ENCODE results near the gene RAPGEF5.

Gene RAPGEF5, protein sequence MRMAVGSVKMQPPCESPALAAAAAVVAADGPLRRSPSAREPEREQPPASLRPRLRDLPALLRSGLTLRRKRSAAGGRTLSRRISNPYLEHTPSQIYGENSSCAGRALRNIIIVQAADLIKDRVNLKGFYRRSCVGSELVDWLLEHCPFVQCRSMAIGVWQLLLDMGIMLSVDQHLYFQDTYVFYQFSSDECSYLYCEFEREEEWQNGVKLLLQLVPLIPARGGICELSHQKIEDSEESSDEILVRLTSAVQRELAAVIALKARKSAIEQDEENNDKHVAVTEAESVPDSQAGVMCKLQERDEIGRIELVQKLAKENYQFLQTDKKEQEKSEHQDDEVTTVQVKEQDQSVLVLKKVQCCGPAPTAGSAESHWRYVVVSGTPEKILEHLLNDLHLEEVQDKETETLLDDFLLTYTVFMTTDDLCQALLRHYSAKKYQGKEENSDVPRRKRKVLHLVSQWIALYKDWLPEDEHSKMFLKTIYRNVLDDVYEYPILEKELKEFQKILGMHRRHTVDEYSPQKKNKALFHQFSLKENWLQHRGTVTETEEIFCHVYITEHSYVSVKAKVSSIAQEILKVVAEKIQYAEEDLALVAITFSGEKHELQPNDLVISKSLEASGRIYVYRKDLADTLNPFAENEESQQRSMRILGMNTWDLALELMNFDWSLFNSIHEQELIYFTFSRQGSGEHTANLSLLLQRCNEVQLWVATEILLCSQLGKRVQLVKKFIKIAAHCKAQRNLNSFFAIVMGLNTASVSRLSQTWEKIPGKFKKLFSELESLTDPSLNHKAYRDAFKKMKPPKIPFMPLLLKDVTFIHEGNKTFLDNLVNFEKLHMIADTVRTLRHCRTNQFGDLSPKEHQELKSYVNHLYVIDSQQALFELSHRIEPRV

DNA sequence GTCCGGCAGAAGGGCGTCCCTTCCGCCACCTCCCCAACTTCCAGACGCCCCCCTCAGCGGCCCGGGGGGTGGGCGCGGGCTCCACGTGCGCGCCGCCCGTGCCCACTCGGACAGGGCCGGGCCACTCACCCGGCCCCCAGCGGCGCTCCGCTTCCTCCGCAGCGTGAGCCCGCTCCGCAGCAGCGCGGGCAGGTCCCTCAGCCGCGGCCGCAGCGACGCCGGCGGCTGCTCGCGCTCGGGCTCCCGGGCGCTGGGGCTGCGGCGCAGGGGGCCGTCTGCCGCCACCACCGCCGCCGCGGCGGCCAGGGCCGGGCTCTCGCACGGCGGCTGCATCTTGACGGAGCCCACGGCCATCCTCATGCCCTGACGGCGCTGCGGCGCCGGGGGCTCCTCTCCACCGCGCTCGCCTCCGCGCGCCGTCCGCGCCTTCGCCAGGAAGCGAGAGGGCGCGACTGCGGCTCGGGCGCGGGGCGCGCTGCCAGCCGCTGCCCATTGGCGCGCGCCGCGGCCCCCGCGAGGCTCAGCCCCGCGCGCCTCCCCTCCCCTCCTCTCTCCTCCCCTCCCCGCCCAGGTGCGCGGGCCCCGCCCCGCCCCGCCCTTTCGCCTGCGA lies at the start of gene RAPGEF5:
Gene RAPGEF5, minus strand, starts transcription at position 454 of the 610 bp plus-strand sequence. Its CDS starts 94 bp downstream, at position 360.
- no peak for FAIRE-seq

- FAIRE-seq, result no peak
Observed at GRCh38 chr7:22406715-22407114, 49.8 kb upstream of the RAPGEF5 start.

DNA sequence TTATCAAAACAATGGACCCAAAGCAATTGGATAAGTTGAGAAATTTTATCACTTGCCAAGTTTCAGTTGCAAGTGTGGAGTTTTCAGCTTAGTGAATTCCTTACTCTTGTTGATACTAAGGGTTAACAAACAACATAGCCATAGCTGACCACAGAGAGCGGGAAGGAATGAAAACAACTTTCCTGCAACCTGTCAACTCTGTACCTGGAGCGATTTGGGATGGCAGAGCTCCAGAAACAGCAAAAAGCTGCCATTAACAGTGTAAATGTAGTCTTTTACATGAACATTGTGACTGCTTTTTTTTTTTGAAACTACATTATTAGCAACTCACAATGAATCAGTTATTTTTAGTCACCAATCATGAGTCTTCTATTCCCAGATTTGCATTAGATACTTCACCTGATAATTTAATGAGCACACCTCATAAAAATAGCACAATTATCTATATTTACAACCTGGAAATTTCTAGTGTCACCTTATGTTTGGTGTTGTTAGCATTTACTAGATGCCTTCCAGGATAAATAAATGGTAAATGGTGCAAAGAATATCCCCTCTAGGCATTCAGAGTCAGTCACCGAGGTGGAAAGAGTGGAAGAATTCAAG lies 47.6 kb upstream of the RAPGEF5 start:
- no peak for FAIRE-seq

- FAIRE-seq, result no peak
Observed at GRCh38 chr7:22403344-22403743, 46.4 kb upstream of the RAPGEF5 start.

GRCh38 chr7:22402250-22402649 lies 45.3 kb upstream of the RAPGEF5 start:
- no peak for FAIRE-seq

DNA sequence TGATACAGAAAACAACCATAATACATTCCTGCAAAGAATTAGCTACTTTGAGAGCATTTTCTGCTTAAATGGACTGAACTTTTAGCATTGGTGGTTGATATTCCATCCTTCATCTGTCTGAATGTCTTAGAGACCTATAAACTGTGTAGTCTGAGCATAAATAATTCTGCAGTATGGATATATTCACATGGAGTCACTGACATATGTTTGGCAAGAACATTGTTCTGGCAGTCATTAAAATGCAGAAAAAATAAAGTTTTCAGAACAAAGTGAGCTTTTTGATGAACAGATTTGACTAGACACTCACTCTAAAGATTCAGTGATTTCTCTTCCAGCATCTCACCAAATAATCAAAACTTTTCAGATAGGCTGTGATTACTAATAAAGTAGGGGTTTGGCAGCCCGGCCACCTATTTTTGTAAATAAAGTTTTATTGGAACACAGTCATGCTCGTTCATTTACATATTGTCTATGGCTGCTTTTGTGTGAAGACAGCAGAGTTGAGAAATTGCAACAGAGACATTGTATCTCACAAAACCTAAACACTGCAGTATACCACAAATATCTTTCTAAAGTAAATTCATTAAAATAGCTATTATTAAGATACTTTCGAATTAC lies 44.1 kb upstream of the RAPGEF5 start:
- FAIRE-seq, result no peak

DNA sequence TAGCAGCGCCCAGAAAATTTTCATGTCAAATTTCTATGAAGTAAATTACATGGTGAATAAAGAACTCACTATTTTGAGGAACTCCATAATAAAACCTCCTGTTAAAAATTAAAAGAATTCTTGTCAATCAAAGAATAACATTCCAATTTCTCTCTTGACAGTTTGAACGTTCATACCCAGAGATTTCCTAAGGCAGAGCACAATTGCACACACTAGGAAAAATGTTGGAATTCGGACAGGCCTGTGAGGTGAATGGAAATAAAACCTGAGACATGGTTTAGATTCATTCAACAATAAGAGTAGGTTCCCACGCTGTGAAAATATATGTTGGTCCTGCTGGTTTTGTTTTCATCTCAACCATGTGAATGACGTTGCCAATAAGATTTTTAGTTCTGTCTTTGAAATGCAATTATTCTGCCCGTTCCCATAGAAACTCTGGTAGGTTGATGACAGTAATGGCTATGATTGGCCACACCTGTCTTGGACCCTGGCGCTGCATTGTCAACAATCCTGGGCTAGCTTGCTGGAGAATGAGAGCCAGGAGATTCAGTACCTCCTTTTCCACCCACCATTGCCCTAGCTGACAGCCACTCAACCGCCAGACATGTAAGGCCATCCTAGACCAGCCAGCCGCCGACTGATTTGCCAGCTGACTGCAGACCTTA lies 43.3 kb upstream of the RAPGEF5 start:
- no peak for FAIRE-seq

DNA sequence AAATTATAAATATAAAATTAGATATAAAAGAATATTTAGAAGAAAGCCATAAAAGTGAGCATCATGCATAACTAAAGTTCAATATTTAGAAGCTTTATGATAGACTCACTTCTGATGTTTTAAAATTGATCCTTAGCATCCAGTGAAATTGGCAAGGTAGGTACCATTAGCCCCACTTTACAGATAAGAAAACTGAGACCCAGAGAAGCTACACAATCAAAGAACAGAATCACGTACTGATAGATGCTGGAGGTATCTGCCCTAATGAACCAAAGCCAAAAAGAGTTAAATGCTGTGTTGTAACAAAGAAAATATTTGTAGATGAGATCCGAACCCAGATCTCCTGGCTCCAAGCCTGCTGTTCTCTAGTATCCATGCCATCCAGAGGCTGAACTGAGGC lies 42.6 kb upstream of the RAPGEF5 start:
- no peak for FAIRE-seq

DNA sequence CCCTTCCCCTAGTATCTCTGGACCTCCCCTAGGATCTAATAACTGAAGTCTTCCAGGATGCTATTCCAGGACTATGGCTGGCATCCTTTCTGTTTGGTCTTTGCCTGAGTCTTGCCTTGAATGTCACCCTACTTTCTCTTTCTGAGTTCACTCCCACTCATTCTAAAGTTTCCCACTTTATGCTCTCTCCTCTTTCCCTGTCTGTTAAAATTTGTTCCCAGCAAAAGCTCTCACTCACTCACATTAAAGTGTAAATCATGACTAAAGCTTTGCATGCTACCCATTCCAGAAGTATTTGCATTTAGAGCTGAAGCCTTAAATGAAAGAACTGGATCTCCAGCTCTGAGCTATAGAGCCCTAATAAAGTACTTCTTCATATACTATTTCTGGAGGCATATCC lies 42.1 kb upstream of the RAPGEF5 start:
- FAIRE-seq, result no peak

GRCh38 chr7:22397981-22398380 lies 41.0 kb upstream of the RAPGEF5 start:
- FAIRE-seq, result no peak

DNA sequence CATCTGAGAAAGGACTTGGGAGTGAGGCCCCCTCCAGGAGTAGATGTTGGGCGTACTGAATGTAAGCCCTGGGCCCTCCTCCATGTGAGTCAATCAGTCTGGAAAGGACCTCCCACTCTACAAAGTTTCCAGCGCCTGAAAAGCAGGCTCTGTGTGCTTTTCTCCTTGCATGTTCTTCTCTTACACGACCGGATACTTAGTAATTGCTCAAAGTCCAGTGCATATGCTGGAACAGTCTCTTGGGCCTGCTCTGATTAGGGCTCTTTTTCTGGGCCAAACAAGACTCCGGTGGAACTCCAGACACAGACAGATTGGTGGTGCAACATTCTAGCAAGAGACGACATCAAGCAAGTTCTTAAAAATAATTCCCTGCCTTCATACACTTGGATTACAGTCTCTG lies 38.3 kb upstream of the RAPGEF5 start:
- FAIRE-seq, result no peak

GRCh38 chr7:22394739-22395138 lies 37.8 kb upstream of the RAPGEF5 start:
- no peak for FAIRE-seq

- FAIRE-seq, result no peak
Observed at GRCh38 chr7:22393913-22394729, 37.2 kb upstream of the RAPGEF5 start.

GRCh38 chr7:22390516-22390915 lies 33.6 kb upstream of the RAPGEF5 start:
- no peak for FAIRE-seq

GRCh38 chr7:22389892-22390291 lies 32.9 kb upstream of the RAPGEF5 start:
- FAIRE-seq, result no peak

- FAIRE-seq, result no peak
Observed at GRCh38 chr7:22387583-22387982, 30.6 kb upstream of the RAPGEF5 start.

- FAIRE-seq, result no peak
Observed at GRCh38 chr7:22386865-22387264, 29.9 kb upstream of the RAPGEF5 start.

GRCh38 chr7:22386206-22386858 lies 29.4 kb upstream of the RAPGEF5 start:
- FAIRE-seq, result no peak

DNA sequence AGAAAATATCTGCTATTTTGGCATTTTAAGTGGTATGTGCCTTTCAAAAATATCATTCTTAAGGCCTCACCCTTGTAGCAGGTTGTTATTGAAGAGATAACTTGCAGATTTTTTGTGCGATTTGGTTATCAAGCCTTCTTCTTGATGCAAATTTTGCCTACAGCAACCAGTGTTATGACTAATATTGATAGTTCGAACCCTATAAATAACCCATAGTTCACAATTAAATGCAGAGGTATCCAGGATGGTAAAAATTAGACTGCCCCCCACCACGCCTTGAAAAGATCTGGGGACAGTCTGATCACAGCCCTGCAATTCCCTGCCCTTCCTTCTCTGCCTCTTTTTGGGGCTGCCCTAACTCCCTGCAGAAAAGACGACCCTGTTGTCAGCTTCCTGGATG lies 28.4 kb upstream of the RAPGEF5 start:
- no peak for FAIRE-seq

- FAIRE-seq, result no peak
Observed at GRCh38 chr7:22380333-22380732, 23.4 kb upstream of the RAPGEF5 start.
